ENCODE measurements around the gene SLC7A7. TPM values are rescaled to one million over a fixed set of nuclear protein-coding genes. Genes with fewer than 3 reads are reported as not detected.
"Not testable (repeated sequence)": the region's sequence is repeated elsewhere in the genome, so short reads cannot be mapped to it uniquely, and the experiment has no call there.

The SLC7A7 gene
- total and polyA plus RNA-seq, 12 donors: 1.1 to 16.1 (median 2.8) TPM

GRCh38 chr14:22852599-22852939, 37.3 kb upstream of the SLC7A7 start:
- Histone ChIP-seq H3K27me3 (no peaks in the 10 kb centered on the region), H3K27ac (peak overlapping the region in 2 of 10 donors; percentile 58 to 79), H3K9me3 (peaks cover 0 to 7% (median 0%) of the 10 kb centered on the region in 11 donors), H3K36me3 (no peaks in the 10 kb centered on the region), H3K4me1 (peaks cover 19 to 60% (median 53%) of the 10 kb centered on the region in 9 donors), H3K4me3 (no peak overlapping the region)
- no peak for DNase-seq
- no peak for ATAC-seq
- no peak for TF ChIP-seq CTCF (IDR thresholded peaks at IDR 0.05)
- intact Hi-C loops (cut with DNase I): loop anchor here (2.0 to 10.0 kb wide), 12 partner anchors 16 to 468 kb away; partner anchors contain the start of genes MMP14 (in 2 of the 10) and OXA1L (in 1 of the 10)
- WGBS, 2 donors: 86 to 89% methylated on average over 2 of the region's 2 CpGs

GRCh38 chr14:22852178-22852577, 36.9 kb upstream of the SLC7A7 start:
- H3K4me3 ChIP-seq, H3K9me3 ChIP-seq, H3K27me3 ChIP-seq, DNase-seq, H3K36me3 ChIP-seq, ATAC-seq: not testable (repeated sequence)
- peaks cover 19 to 62% (median 56%) of the 10 kb centered on the region in 9 donors for H3K4me1 ChIP-seq
- H3K27ac ChIP-seq: peak overlapping the region in 7 of 10 donors; percentile 70 to 92 (median 80)
- intact Hi-C loops (cut with DNase I): loop anchor here (2.0 to 10.0 kb wide), 12 partner anchors 15 to 467 kb away; partner anchors contain the start of genes MMP14 (in 2 of the 10) and OXA1L (in 1 of the 10)
- 87 to 89% methylated on average over 12 of the region's 12 CpGs for WGBS, 2 donors

- intact Hi-C loops (cut with DNase I): loop anchor here in 8 of 10 donors (2.0 to 10.0 kb wide), 9 partner anchors 14 to 466 kb away; partner anchors contain the start of genes MMP14 (in 1 of the 8) and OXA1L (in 1 of the 8)
- H3K27ac ChIP-seq: peak overlapping the region; percentile 23 to 92 (median 77)
- no peaks in the 10 kb centered on the region for H3K27me3 ChIP-seq
- TF ChIP-seq CTCF (IDR thresholded peaks at IDR 0.05): no peak
- H3K4me1 ChIP-seq: peaks cover 19 to 73% (median 59%) of the 10 kb centered on the region in 9 donors
- peaks cover 0 to 10% (median 3%) of the 10 kb centered on the region in 9 donors for H3K36me3 ChIP-seq
- no peak overlapping the region for H3K4me3 ChIP-seq
- peak; percentile 77 to 92 (median 86) for ATAC-seq
- no peaks in the 10 kb centered on the region for H3K9me3 ChIP-seq
- peak; percentile 89 to 92 for DNase-seq
- 37 to 39% methylated on average over 9 of the region's 9 CpGs for WGBS, 2 donors
Observed at GRCh38 chr14:22850944-22851764, 35.9 kb upstream of the SLC7A7 start.

- no peak for TF ChIP-seq CTCF (IDR thresholded peaks at IDR 0.05)
- Histone ChIP-seq H3K9me3 (no peaks in the 10 kb centered on the region), H3K36me3 (peaks cover 0 to 29% (median 19%) of the 10 kb centered on the region in 9 donors), H3K4me1 (peaks cover 19 to 82% (median 61%) of the 10 kb centered on the region in 9 donors), H3K27me3 (no peaks in the 10 kb centered on the region), H3K4me3 (peak overlapping the region in 3 of 10 donors; percentile 8 to 19 (median 16)), H3K27ac (peak overlapping the region in 9 of 10 donors; percentile 39 to 92 (median 79))
- peak in 7 of 8 donors; percentile 1 to 31 (median 10) for ATAC-seq
- peak; percentile 45 to 68 for DNase-seq
- intact Hi-C loops (cut with DNase I): no loop called here
- 49 to 54% methylated on average over 19 of the region's 19 CpGs for WGBS, 2 donors
Observed at GRCh38 chr14:22849212-22849819, 34.1 kb upstream of the SLC7A7 start.
